Measurements from ENCODE around the gene ANXA3. TPM values are rescaled to one million over a fixed set of nuclear protein-coding genes. Genes with fewer than 3 reads are reported as not detected.
A peak's percentile ranks its signal among the peaks of the same experiment; 100 is the strongest.
"Not testable (repeated sequence)": the region's sequence is repeated elsewhere in the genome, so short reads cannot be mapped to it uniquely, and the experiment has no call there.

ANXA3 gene
- total RNA-seq, 1 donor from 2014 or later = not detected

DNA sequence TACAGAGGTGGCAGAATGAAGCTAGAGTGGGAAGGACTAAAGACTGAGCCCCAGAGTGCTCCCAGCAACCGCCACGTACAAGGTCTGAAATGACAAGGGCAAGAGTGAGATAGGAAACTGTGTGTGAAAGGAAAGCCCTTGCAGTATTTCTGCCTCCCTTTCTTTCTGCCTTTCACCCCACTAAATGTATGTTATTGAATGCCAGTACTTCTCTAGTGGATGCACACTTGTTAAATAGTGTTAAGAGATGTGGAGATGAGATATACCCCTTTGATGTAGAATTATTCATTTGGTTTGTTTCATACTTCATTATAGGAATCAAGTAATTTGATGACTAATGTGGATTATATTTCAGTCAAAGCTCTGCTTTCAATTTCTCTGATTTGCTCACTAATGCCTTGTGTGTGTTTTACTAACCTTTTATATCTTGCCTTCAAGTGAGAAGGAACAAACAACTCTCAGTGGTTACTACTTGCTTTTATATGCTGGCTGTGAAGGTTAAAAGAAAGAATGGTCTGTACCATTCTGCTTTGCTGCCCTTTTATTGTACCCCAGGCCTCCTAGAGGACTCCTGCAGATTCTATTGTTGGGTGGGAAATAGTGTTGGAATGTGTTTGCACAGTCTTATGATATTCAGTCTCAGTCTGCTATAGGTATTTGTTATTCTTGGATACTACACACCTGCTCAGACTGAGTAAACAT is 8.0 kb upstream of the ANXA3 start:
- no peak for DNase-seq (ENCODE audit: low read depth, low spot score)
- no peak overlapping the region for H3K27ac Mint-ChIP-seq (ENCODE audit: unreplicated experiment)
- H3K4me3 Mint-ChIP-seq = no peak overlapping the region
- H3K36me3 Mint-ChIP-seq (ENCODE audit: low read depth) = peaks cover 4% of the 10 kb centered on the region
- peaks cover 2% of the 10 kb centered on the region for H3K9me3 Mint-ChIP-seq
- H3K27me3 Mint-ChIP-seq (ENCODE audit: low read depth) = peaks cover 3% of the 10 kb centered on the region
- peaks cover 10% of the 10 kb centered on the region for H3K4me1 Mint-ChIP-seq
- no peak for TF ChIP-seq CTCF (conservative IDR thresholded peaks at IDR 0.05)

- no peak for DNase-seq (ENCODE audit: low read depth, low spot score)
- Mint-ChIP-seq H3K27me3 (ENCODE audit: low read depth) (peaks cover 4% of the 10 kb centered on the region), H3K27ac (ENCODE audit: unreplicated experiment) (no peak overlapping the region), H3K4me1 (peaks cover 10% of the 10 kb centered on the region), H3K36me3 (ENCODE audit: low read depth) (peaks cover 4% of the 10 kb centered on the region), H3K9me3 (peaks cover 2% of the 10 kb centered on the region), H3K4me3 (no peak overlapping the region)
- no peak for TF ChIP-seq CTCF (conservative IDR thresholded peaks at IDR 0.05)
Measured at GRCh38 chr4:78544678-78545077, 6.9 kb upstream of the ANXA3 start.

- no peak for TF ChIP-seq CTCF (conservative IDR thresholded peaks at IDR 0.05)
- Mint-ChIP-seq H3K4me1 (peaks cover 10% of the 10 kb centered on the region), H3K36me3 (ENCODE audit: low read depth) (peaks cover 4% of the 10 kb centered on the region), H3K4me3 (no peak overlapping the region), H3K27me3 (ENCODE audit: low read depth) (peaks cover 13% of the 10 kb centered on the region), H3K9me3 (peaks cover 2% of the 10 kb centered on the region), H3K27ac (ENCODE audit: unreplicated experiment) (no peak overlapping the region)
- DNase-seq (ENCODE audit: low read depth, low spot score) = no peak
Measured at GRCh38 chr4:78545275-78546246, 6.0 kb upstream of the ANXA3 start.

- Mint-ChIP-seq H3K27me3 (ENCODE audit: low read depth) (peaks cover 34% of the 10 kb centered on the region), H3K4me1 (peaks cover 14% of the 10 kb centered on the region)
- not testable (repeated sequence) for H3K27ac Mint-ChIP-seq (ENCODE audit: unreplicated experiment); H3K4me3 Mint-ChIP-seq; H3K36me3 Mint-ChIP-seq (ENCODE audit: low read depth); H3K9me3 Mint-ChIP-seq; DNase-seq (ENCODE audit: low read depth, low spot score)
Measured at GRCh38 chr4:78547899-78548298, 3.7 kb upstream of the ANXA3 start.

GRCh38 chr4:78548889-78549288 is 2.7 kb upstream of the ANXA3 start:
- H3K4me1 Mint-ChIP-seq; DNase-seq (ENCODE audit: low read depth, low spot score); H3K4me3 Mint-ChIP-seq; H3K9me3 Mint-ChIP-seq; H3K27ac Mint-ChIP-seq (ENCODE audit: unreplicated experiment); H3K36me3 Mint-ChIP-seq (ENCODE audit: low read depth): not testable (repeated sequence)
- H3K27me3 Mint-ChIP-seq (ENCODE audit: low read depth) = peaks cover 44% of the 10 kb centered on the region

GRCh38 chr4:78552389-78553042 is 946 bp downstream of the ANXA3 start:
- no peak overlapping the region for H3K27ac Mint-ChIP-seq (ENCODE audit: unreplicated experiment)
- no peak for DNase-seq (ENCODE audit: low read depth, low spot score)

More at GRCh38 chr4:78552389-78553042, 946 bp downstream of the ANXA3 start:
- peak overlapping the region; percentile 44 for H3K4me3 Mint-ChIP-seq
- peaks cover 46% of the 10 kb centered on the region for H3K27me3 Mint-ChIP-seq (ENCODE audit: low read depth)
- no peaks in the 10 kb centered on the region for H3K36me3 Mint-ChIP-seq (ENCODE audit: low read depth)
- no peak for TF ChIP-seq CTCF (conservative IDR thresholded peaks at IDR 0.05)
- no peaks in the 10 kb centered on the region for H3K9me3 Mint-ChIP-seq
- peaks cover 4% of the 10 kb centered on the region for H3K4me1 Mint-ChIP-seq
